Peyer's patch (tissue), 4 donors: ENCODE results near the gene CISH.

Source experiments
- POLR2A ChIP-seq, 2 donors: fragments of 450-650 bp; IDR thresholded peaks; one replicate each; pipeline ENCODE4 v1.5.1; 2017; ENCODE audit warnings: antibody characterized with exemption in 2 of 2, mild to moderate bottlenecking in 2 of 2, moderate library complexity in 2 of 2
- TF ChIP-seq, protein P1 (sequence below), 6 experiments: fragments of 450-650 bp in 4 of 6; fragments of 200-600 bp in 2 of 6; sonication (generic) in 1 of 6; IDR thresholded peaks; one replicate each; pipeline ENCODE4 v1.5.1; 2017 to 2019; ENCODE audit warnings: antibody characterized with exemption in 6 of 6, mild to moderate bottlenecking in 3 of 6, moderate library complexity in 1 of 6

DNA sequence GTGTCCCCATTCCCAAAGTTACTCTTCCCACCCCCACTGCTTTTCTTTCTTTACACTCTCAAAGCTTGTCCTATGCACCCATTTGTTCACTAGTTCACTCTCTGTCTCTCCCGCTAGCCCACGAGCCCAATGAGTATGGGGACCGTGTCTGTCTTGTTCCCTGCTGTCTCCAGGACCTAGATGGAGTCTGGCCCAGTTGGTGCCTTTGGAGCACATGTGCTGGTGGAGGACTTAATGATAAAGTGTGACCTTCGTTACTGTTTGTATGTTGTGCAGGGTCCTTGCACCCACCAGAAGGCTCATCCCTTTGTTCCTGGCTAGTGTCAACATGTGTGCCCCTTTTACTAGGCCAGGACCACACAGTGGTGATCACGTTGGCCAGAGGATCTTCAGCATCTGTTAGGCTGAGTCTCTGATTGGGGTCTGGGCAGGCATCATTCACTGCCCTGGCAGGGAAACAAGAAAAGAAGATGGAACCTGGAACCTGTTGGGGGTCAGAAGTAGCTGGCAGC lies 7.4 kb downstream of the CISH start:
- TF ChIP-seq, protein P1, sequence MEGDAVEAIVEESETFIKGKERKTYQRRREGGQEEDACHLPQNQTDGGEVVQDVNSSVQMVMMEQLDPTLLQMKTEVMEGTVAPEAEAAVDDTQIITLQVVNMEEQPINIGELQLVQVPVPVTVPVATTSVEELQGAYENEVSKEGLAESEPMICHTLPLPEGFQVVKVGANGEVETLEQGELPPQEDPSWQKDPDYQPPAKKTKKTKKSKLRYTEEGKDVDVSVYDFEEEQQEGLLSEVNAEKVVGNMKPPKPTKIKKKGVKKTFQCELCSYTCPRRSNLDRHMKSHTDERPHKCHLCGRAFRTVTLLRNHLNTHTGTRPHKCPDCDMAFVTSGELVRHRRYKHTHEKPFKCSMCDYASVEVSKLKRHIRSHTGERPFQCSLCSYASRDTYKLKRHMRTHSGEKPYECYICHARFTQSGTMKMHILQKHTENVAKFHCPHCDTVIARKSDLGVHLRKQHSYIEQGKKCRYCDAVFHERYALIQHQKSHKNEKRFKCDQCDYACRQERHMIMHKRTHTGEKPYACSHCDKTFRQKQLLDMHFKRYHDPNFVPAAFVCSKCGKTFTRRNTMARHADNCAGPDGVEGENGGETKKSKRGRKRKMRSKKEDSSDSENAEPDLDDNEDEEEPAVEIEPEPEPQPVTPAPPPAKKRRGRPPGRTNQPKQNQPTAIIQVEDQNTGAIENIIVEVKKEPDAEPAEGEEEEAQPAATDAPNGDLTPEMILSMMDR (IDR thresholded peaks at IDR 0.05): no peak
- no peak for TF ChIP-seq POLR2A (IDR thresholded peaks at IDR 0.05)
